CD14-positive monocyte (primary cell): Measurements from ENCODE around the gene HIVEP3. TPM values are rescaled to one million over a fixed set of nuclear protein-coding genes. Genes with fewer than 3 reads are reported as not detected.

Experiments
- DNase-seq, 3 donors: peaks; one replicate each; pipeline ENCODE4 v3.0.0-alpha.2; 2011 to 2022
- H2AFZ ChIP-seq: 2 replicates; pipeline ENCODE4 v1.6.0; 2012; ENCODE audit warnings: mild to moderate bottlenecking, low read depth, low read length, inconsistent platforms; ENCODE audit not compliant: insufficient read depth, poor library complexity, severe bottlenecking
- H3K27ac ChIP-seq, 2 donors: 1 replicate in 1 of 2; 2 replicates in 1 of 2; pipeline ENCODE4 v1.5.1; 2012 to 2013; ENCODE audit warnings: low read length in 2 of 2, control low read depth in 1 of 2, inconsistent platforms in 1 of 2, low read depth in 1 of 2, mild to moderate bottlenecking in 1 of 2
- H3K27me3 ChIP-seq, 2 donors: one replicate each; pipeline versions ENCODE4 v1.6.0 to v1.6.1; 2011 to 2013; ENCODE audit warnings: low read length in 2 of 2; ENCODE audit not compliant: control insufficient read depth in 2 of 2, insufficient read depth in 2 of 2
- H3K36me3 ChIP-seq, 2 donors: replicated peaks in 1 of 2; 1 replicate in 1 of 2; 2 replicates in 1 of 2; pipeline versions ENCODE4 v1.5.1 to v1.6.1; 2012 to 2013; ENCODE audit warnings: low read length in 2 of 2, control low read depth in 1 of 2, inconsistent platforms in 1 of 2, mild to moderate bottlenecking in 1 of 2; ENCODE audit not compliant: insufficient read depth in 2 of 2, control insufficient read depth in 1 of 2
- H3K4me1 ChIP-seq, 2 donors: 1 replicate in 1 of 2; 2 replicates in 1 of 2; pipeline versions ENCODE4 v1.5.1 to v1.6.1; 2012 to 2013; ENCODE audit warnings: low read length in 2 of 2, control low read depth in 1 of 2, inconsistent platforms in 1 of 2, mild to moderate bottlenecking in 1 of 2, moderate library complexity in 1 of 2; ENCODE audit not compliant: insufficient read depth in 2 of 2, control insufficient read depth in 1 of 2
- H3K4me2 ChIP-seq: replicated peaks from 2 replicates; pipeline ENCODE3; 2012; ENCODE audit warnings: low read length, moderate library complexity, mild to moderate bottlenecking; ENCODE audit not compliant: poor library complexity, severe bottlenecking; ENCODE audit errors: extremely low read depth
- H3K4me3 ChIP-seq, 3 experiments: fragments of 200-600 bp in 1 of 3; sonication (generic) in 1 of 3; replicated peaks in 1 of 3; 1 replicate in 2 of 3; 2 replicates in 1 of 3; pipeline ENCODE4 v1.5.1; 2011 to 2013; ENCODE audit warnings: low read length in 3 of 3, mild to moderate bottlenecking in 3 of 3, control low read depth in 2 of 3, low read depth in 2 of 3, inconsistent platforms in 1 of 3, moderate library complexity in 1 of 3
- H3K79me2 ChIP-seq: 2 replicates; pipeline ENCODE4 v1.6.0; 2012; ENCODE audit warnings: mild to moderate bottlenecking, control low read depth, inconsistent platforms, low read length, moderate library complexity; ENCODE audit not compliant: insufficient read depth
- H3K9ac ChIP-seq: 2 replicates; pipeline ENCODE4 v1.6.0; 2017; ENCODE audit warnings: low read length, mild to moderate bottlenecking; ENCODE audit not compliant: insufficient read depth, poor library complexity, severe bottlenecking
- H3K9me3 ChIP-seq, 2 donors: replicated peaks in 1 of 2; 1 replicate in 1 of 2; 2 replicates in 1 of 2; pipeline versions ENCODE4 v1.5.1 to v1.6.1; 2012 to 2013; ENCODE audit warnings: low read length in 2 of 2, control low read depth in 1 of 2; ENCODE audit not compliant: control insufficient read depth in 1 of 2, insufficient read depth in 1 of 2
- H4K20me1 ChIP-seq: 2 replicates; pipeline ENCODE4 v1.6.0; 2012; ENCODE audit warnings: mild to moderate bottlenecking, low read length, control low read depth, moderate library complexity; ENCODE audit not compliant: insufficient read depth
- H3K27ac Mint-ChIP-seq, 7 donors: one replicate each; pipeline ENCODE4 v1.8.0; 2020; ENCODE audit warnings: mild to moderate bottlenecking in 7 of 7, mixed read lengths in 7 of 7, moderate library complexity in 6 of 7, inconsistent platforms in 2 of 7
- H3K27me3 Mint-ChIP-seq, 3 donors: one replicate each; pipeline ENCODE4 v1.8.0; 2021 to 2022; ENCODE audit warnings: low read depth in 3 of 3, mild to moderate bottlenecking in 3 of 3, mixed read lengths in 3 of 3, moderate library complexity in 3 of 3, inconsistent platforms in 1 of 3
- H3K36me3 Mint-ChIP-seq, 2 donors: one replicate each; pipeline ENCODE4 v1.8.0; 2020; ENCODE audit warnings: mixed read lengths in 2 of 2, inconsistent platforms in 1 of 2, mild to moderate bottlenecking in 1 of 2
- H3K4me1 Mint-ChIP-seq: one replicate; pipeline ENCODE4 v1.8.0; 2020; ENCODE audit warnings: mild to moderate bottlenecking, mixed read lengths
- H3K4me3 Mint-ChIP-seq, 2 donors: one replicate each; pipeline ENCODE4 v1.8.0; 2020; ENCODE audit warnings: mild to moderate bottlenecking in 2 of 2, mixed read lengths in 2 of 2, moderate library complexity in 1 of 2
- H3K9me3 Mint-ChIP-seq, 7 donors: one replicate each; pipeline ENCODE4 v1.8.0; 2020 to 2022; ENCODE audit warnings: mixed read lengths in 7 of 7, mild to moderate bottlenecking in 6 of 7, moderate library complexity in 6 of 7, inconsistent platforms in 2 of 7
- WGBS: methylation state at CpG from one replicate; pipeline ENCODE4 v1.1.5; 2013; ENCODE audit warnings: missing lambda C conversion rate; ENCODE audit not compliant: insufficient coverage; 5-methylcytosine and 5-hydroxymethylcytosine counted together
- intact Hi-C, 2 donors: fragments of 100-400 bp; cut with micrococcal nuclease; formaldehyde crosslinking; loops; one replicate each; pipeline versions ENCODE4 v1.15.0 to v1.15.1; 2023
- polyA plus RNA-seq, 3 donors: library from polyadenylated mRNA; depleted of rRNA in 1 of 3; unstranded in 2 of 3; stranded (reverse) in 1 of 3; fragments of 300-500 nt in 2 of 3; fragments of >200 nt in 1 of 3; fragmentation: Illumina TruSeq in 2 of 3; gene quantifications; 1 replicate in 2 of 3; 2 replicates in 1 of 3; pipeline ENCODE4 v1.2.3, GENCODE V29; 2012 to 2021
- TF ChIP-seq, protein P1 (sequence below): fragments of 200-600 bp; IDR thresholded peaks from one replicate; pipeline ENCODE4 v1.8.0; 2022; ENCODE audit warnings: antibody characterized with exemption, mild to moderate bottlenecking

Gene HIVEP3
- polyA plus RNA-seq, 3 donors, result 1.2 to 3.7 (median 1.8) TPM

DNA sequence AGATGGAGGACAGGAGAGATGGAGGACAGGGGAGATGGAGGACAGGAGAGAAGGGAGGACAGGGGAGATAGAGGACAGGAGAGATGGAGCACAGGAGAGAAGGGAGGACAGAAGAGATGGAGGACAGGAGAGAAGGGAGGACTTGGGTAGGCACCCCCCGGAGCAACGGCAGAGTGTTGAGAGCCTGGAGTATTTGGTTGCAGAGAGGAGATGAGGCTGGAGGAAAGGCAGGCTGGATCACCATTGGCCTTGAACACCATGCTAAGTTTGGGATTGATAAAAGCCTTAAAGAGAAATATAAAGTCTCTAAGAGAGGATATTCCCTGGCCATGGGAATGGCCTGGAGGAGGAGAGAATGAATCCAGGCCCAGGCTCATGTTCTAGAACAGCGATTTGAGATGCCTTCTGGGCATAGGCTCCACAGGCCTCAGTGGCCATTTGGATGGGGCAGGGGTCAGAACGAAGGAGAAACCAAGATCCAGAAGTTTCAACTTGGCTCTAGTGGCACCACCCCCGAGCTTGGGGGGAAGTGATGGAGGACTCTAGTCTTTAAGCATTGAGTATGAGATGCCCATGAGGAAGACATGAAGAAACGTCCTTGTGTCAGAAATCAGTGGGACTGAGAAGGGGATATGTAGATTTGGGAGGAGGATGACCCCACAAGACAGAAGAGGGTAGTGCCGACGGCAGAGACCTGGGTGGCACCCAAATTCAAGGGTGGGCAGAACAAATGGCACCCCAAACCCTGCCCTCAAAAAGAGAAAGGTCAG is 386.3 kb downstream of the HIVEP3 start:
- H3K79me2 ChIP-seq, result no peaks in the 10 kb centered on the region
- H2AFZ ChIP-seq, result no peak overlapping the region
- TF ChIP-seq, protein P1, sequence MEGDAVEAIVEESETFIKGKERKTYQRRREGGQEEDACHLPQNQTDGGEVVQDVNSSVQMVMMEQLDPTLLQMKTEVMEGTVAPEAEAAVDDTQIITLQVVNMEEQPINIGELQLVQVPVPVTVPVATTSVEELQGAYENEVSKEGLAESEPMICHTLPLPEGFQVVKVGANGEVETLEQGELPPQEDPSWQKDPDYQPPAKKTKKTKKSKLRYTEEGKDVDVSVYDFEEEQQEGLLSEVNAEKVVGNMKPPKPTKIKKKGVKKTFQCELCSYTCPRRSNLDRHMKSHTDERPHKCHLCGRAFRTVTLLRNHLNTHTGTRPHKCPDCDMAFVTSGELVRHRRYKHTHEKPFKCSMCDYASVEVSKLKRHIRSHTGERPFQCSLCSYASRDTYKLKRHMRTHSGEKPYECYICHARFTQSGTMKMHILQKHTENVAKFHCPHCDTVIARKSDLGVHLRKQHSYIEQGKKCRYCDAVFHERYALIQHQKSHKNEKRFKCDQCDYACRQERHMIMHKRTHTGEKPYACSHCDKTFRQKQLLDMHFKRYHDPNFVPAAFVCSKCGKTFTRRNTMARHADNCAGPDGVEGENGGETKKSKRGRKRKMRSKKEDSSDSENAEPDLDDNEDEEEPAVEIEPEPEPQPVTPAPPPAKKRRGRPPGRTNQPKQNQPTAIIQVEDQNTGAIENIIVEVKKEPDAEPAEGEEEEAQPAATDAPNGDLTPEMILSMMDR, result no peak
- Mint-ChIP-seq H3K27ac (peak overlapping the region in 2 of 7 donors; percentile 7 to 62), H3K4me3 (no peak overlapping the region), H3K36me3 (peaks cover 10 to 20% of the 10 kb centered on the region in 2 donors), H3K9me3 (peaks cover 0 to 11% (median 1%) of the 10 kb centered on the region in 7 donors), H3K27me3 (peaks cover 0 to 8% (median 4%) of the 10 kb centered on the region in 3 donors), H3K4me1 (no peaks in the 10 kb centered on the region)
- intact Hi-C loops, result no loop called here
- no peak overlapping the region for H3K4me3 ChIP-seq
- no peaks in the 10 kb centered on the region for H3K4me1 ChIP-seq
- H4K20me1 ChIP-seq, result peaks cover 39% of the 10 kb centered on the region
- no peaks in the 10 kb centered on the region for H3K36me3 ChIP-seq
- H3K27ac ChIP-seq, result no peak overlapping the region
- H3K27me3 ChIP-seq, result no peaks in the 10 kb centered on the region
- no peaks in the 10 kb centered on the region for H3K9me3 ChIP-seq
- no peak for DNase-seq
- no peak overlapping the region for H3K9ac ChIP-seq
- H3K4me2 ChIP-seq, result no peak overlapping the region
- 98% methylated on average over 6 of the region's 8 CpGs for WGBS

- Histone ChIP-seq H3K9ac (no peak overlapping the region), H3K79me2 (no peaks in the 10 kb centered on the region), H3K27ac (no peak overlapping the region), H4K20me1 (peaks cover 29% of the 10 kb centered on the region), H3K4me1 (no peaks in the 10 kb centered on the region), H3K36me3 (peaks cover 0 to 3% of the 10 kb centered on the region in 2 donors), H3K9me3 (peaks cover 0 to 3% of the 10 kb centered on the region in 2 donors), H3K27me3 (no peaks in the 10 kb centered on the region), H3K4me2 (no peak overlapping the region), H2AFZ (no peak overlapping the region), H3K4me3 (no peak overlapping the region)
- intact Hi-C loops, result no loop called here
- Mint-ChIP-seq H3K9me3 (peaks cover 0 to 16% (median 1%) of the 10 kb centered on the region in 7 donors), H3K4me3 (no peak overlapping the region), H3K36me3 (peaks cover 1 to 12% of the 10 kb centered on the region in 2 donors), H3K27me3 (peaks cover 0 to 8% (median 4%) of the 10 kb centered on the region in 3 donors), H3K27ac (no peak overlapping the region), H3K4me1 (no peaks in the 10 kb centered on the region)
- 95% methylated on average over 4 of the region's 5 CpGs for WGBS
- TF ChIP-seq, protein P1, result no peak
- DNase-seq, result no peak
Observed at GRCh38 chr1:41530411-41530810, 388.3 kb downstream of the HIVEP3 start.
